Skin epidermis (tissue), 12 donors: ENCODE results near the gene PPM1H.

Experiments
- H3K27ac ChIP-seq, 21 experiments: fragments of 200-600 bp; sonication (generic) in 11 of 21; one replicate each; pipeline ENCODE4 v1.5.0; 2020; ENCODE audit warnings: mild to moderate bottlenecking in 3 of 21, inconsistent platforms in 2 of 21, moderate library complexity in 2 of 21
- H3K4me3 ChIP-seq, 7 experiments: fragments of 200-600 bp; sonication (generic) in 2 of 7; one replicate each; pipeline ENCODE4 v1.5.0; 2020; ENCODE audit warnings: inconsistent platforms in 2 of 7, mild to moderate bottlenecking in 2 of 7, moderate library complexity in 1 of 7

Gene PPM1H

DNA sequence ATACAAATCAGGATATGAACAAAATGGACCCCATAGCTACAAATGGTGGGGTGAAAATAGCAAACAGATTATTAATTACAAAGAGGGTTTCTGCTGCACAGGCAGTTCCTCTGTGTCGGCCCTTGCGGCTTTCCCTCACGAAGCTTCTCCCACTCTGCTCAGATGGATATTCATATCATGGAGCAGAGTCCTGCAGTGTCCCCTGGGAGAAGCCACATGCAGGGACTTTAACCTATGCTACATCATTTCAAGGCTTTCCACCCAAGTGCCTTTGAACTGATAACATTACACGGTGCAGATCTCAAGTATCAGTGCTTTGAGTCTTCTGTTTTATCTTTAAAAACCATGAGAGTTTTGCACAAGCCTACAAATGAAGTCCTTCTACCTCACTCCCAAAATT, 229.1 kb downstream of the PPM1H start:
- Histone ChIP-seq H3K27ac (no peak overlapping the region), H3K4me3 (no peak overlapping the region)

DNA sequence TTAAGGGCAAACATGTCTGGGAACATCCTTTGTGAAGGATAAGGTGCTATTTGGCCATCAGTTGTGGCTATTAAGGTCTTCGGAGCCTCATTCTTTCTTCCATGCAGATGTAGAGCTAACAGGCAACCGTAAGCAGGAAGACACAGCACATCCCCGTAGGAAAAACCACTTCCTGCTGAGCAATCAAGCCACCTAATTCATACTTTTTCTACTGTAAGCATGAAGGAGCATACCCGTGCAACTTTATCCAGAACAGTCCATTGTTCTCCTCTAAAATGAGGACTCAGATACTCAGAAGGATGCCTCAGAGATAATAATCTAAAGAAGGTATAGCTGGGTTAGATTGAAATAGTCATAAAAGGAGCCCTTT, 232.0 kb downstream of the PPM1H start:
- H3K27ac ChIP-seq, result peak overlapping the region in 19 of 21 experiments; percentile 23 to 83 (median 63)
- H3K4me3 ChIP-seq, result no peak overlapping the region

DNA sequence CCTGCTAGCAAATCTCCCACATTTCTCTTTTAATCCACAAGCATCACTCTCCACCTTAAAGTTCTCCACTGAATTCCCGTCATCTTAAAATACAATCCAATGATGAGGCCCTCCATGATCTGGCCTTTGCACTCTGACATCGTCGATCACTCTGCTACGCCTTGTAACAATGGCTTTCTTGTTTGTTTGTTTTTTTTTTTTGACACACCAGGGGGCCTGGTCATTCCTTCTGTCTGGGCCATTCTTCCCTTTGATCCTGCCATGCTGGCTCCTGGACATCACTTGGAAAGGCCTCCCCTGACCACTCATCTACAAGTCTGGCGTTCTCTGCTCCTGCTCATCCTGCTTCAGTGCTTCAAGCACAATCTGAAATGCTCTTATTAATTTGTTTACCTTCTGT, 233.5 kb downstream of the PPM1H start:
- Histone ChIP-seq H3K27ac (peak overlapping the region in 5 of 21 experiments; percentile 1 to 83 (median 40)), H3K4me3 (no peak overlapping the region)

DNA sequence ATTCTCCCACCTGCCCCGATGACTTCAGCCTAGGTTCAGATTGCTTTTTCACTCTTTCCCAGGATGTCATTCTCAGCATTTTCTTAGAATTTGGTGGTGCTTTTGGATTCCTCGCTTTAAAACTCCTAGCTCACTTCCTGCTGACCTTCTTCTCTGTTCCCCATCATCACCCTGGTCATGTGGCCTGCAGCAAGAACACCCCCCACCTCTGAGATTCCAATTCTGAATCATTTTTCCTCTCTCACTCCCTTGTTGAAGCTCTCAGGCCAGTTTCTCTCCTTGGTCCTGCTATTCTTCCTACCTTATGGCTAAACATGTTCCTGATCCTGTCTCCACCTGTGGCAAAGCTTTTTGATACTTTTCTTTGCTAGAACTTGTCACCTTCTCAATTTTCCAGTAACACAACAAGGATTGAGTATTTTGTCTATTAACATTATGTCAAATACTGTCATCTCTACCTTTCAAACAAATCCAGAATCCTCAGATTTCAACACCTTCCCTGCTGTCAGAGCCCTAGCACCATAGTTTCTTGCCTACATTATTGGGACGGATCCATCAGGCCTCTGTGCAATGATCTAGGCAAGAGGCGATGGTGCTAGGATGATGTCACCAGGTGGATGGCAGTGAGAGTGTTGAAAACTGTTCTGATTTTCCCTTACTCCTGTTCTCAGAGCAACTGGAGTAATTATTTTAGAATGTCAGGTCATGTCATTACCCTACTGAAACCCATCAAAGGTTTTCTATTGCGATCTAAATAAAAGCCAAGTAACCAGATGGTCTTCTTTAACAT, 234.7 kb downstream of the PPM1H start:
- no peak overlapping the region for H3K4me3 ChIP-seq
- H3K27ac ChIP-seq, result peak overlapping the region in 2 of 21 experiments; percentile 16 to 38

DNA sequence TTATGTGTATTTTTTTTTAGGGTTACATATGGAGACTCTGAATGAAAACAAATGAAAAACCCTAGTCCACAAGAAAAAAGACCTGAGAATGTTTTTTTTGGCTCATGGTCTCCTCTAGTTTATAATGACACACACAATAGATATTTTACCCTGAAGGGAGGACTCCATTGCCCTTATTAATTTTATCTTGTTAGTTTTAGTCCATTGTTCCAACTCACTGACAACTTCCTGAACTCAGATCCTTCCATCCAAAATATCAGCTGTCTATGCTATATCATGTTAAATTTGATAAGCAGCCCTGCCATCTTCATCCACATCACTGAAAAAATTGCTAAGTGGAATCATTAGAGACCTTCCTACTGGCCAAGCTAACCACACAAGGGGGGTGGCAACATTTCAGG, 236.2 kb downstream of the PPM1H start:
- Histone ChIP-seq H3K4me3 (no peak overlapping the region), H3K27ac (peak overlapping the region in 13 of 21 experiments; percentile 23 to 78 (median 53))

DNA sequence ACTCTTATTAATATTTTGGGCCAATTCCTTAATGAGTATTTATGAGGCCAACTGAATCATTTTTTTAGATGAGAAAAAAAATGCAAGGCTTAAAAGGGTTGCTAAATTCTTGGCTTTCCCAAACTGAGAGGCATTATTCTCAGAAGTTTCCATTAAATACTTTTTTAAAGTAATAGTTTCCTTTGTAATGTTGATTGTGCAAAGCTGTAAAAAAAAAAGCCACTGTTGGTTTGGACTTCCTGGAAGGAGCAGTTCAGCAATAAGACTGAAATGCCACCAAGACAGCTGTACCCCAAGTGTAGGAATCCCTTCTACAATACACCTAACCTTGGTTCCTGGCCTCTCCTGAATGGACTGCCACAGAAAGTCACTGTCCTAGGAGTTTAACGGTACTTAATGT, 237.1 kb downstream of the PPM1H start:
- H3K27ac ChIP-seq, result peak overlapping the region in 14 of 21 experiments; percentile 16 to 78 (median 52)
- no peak overlapping the region for H3K4me3 ChIP-seq

DNA sequence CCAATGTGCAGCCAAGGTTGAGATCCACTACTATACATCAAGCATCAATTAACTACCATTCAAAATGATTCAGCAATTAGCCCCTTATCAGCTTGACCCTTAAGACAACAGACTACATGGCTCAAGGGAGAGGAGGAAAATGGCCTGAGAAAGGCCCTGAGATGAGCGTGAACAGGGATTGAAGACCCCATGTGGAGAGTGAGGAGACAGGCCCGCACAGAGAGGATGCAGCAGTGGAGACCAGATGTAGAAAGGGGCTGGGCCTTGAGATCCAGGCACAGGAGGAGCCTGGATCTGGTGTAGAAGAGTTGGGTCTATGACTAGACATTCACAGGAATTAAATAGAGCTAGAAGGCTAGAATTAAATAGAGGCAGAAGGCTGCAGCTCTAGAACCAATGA, 239.3 kb downstream of the PPM1H start:
- no peak overlapping the region for H3K4me3 ChIP-seq

DNA sequence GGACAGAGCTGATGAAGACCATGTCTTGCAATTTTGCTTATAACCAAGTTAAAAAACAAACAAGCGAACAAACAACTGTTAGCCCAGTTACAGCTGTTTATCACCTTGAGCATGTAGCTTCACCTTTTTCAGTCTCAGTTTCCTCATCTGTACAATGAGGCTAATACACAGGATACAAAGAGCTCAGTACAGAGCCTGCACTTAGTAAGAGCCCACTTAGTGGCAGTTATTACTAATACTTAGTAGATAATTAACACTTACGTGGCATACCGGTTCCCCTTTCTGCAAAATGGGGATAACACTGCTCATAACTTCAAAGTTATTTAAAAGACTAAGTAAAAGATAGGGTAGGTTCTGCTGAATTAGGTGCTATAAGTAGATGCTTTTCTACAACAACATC, 240.3 kb downstream of the PPM1H start:
- no peak overlapping the region for H3K27ac ChIP-seq
- H3K4me3 ChIP-seq, result no peak overlapping the region

More for the DNA sequence above, 239.3 kb downstream of the PPM1H start:
- H3K27ac ChIP-seq, result no peak overlapping the region

DNA sequence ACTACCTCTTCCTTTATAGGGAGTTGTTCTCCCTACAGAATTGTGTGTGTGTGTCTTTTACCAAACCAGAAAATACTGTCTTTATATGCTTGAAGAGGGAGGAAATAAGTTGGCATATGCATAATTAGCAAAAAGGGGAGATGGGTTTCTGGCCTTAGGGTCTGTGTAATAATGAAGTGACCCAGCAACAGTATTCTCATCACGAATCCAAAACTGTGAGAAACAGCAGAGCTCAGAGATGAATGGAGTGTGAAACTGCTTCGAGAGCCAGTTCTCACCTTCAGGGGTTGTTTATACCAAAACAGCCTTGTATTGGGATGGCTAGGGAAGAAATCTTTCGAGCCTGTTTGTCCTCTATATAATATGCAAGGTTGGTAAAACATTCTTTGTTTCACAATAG, 240.8 kb downstream of the PPM1H start:
- Histone ChIP-seq H3K27ac (no peak overlapping the region), H3K4me3 (no peak overlapping the region)

DNA sequence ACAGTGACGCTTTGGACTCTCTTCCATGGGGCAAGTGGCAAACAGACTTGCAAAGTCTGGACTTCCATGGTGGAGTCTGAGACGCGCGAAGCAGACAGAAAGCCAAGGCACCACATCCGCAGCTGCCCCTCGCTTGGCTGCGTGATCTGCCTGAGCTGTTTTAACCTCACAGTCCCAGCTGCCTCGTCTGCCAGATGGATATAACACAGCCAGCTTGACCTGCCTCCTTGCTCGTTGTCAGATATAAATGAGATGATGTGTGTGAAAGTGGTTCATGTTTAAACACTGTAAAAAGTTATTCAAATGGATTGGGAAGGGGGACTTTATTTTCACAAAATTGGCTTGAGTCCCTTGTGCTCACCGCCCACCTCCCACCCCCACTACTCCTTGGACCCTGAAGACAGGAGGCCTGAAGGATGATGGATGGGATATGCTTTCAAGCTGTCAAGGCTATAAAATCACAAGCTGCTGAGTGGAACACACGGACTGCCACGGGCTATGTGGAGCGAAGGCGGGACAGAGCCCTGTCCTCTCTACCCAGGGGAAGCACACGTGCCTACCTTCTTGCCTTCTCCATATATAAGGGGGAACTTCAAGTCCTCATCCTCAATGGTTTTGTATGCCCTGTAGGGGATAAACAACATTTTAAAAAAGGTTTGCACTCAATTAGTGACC, 241.4 kb downstream of the PPM1H start:
- Histone ChIP-seq H3K4me3 (no peak overlapping the region), H3K27ac (no peak overlapping the region)

DNA sequence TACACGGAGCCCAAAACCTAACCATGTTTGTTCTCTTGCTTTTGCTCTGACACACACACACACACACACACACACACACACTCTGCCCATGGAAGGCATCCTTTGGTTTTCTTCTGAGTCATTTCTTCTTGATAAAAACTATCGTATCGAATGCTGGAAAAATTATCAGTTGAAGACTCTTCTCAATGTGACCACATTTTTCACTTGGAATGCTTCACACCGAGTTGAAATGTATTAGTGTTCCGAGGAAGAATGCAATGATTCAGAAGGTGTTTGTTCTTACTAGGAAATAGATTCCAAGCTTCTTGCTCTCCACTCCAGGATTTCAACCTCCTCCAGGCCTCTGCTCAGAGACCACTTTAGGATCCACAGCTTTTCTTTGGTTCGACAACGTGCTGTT, 242.1 kb downstream of the PPM1H start:
- no peak overlapping the region for H3K4me3 ChIP-seq
- no peak overlapping the region for H3K27ac ChIP-seq

DNA sequence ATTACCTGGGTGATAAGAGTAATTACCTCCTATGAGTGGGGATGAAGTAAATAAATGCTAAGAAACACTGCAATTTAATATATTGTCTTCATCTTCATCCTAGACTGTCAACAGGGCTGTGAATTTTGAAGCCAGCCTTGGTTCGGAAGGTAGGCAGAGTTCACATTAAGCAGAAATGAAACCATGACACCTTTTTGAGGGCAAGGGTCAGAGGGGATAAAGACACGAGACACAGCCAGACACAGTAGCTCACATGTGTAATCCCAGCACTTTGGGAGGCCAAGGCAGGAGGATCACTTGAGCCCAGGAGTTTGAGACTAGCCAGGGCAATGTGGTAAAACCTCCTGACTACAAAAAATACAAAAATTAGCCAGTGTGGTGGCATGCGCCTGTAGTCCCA, 243.6 kb downstream of the PPM1H start:
- Histone ChIP-seq H3K27ac (no peak overlapping the region), H3K4me3 (no peak overlapping the region)

DNA sequence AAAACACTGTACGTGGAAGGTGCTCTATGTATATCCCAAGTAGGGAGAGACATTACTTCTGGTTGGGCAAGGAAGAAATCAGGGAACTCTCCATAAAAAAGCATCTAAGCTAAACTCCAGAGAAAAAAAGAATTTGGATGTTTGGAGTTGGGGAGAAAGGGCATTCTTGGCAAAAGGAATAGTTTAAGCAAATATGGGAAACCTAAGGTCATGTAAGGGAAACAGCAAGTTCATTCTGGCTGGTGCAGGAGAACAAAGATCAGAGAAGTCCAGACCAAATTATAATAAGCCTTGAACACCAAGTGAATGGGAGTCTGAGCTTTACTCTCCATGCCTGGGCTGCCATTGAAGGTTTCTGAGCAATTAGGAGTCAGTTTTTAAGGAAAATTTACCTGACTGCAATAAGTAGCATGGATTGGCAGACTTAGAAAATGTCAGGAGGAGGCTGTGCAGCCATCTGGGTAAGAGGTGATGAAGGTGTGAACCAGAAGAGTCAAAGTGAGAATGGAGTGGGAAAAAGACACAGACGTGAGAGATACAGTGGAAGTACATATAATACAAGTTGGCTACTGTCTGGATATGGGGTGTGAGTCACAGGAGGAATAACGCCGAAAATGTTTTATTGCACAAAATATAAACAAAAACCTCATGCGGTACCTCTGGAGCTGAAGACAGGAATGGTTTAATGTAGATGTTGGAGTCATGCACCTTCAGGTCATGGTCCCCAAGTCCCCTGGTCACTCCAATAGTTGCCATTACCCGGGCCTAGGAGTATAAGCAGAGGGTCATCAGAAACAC, 245.7 kb downstream of the PPM1H start:
- Histone ChIP-seq H3K4me3 (no peak overlapping the region), H3K27ac (no peak overlapping the region)

DNA sequence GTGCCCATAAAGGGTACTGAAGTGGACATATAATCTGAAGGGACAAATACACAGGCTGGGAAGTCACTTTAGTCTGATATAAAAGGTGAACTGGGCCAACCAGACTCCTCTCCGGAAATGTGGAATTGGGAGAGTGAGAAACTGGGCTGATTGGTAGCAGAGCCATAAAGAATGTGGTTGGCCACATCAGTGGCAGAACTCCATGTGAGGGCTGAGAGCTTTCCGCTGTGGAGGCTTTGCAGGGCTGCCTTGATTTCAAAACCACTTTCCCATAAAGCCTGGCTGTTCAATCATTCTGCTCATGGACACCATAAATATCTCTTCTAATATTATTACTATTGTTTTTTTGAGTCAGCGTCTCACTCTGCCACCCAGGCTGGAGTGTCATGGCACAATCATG, 248.0 kb downstream of the PPM1H start:
- H3K27ac ChIP-seq, result peak overlapping the region in 6 of 21 experiments; percentile 11 to 45 (median 34)
- no peak overlapping the region for H3K4me3 ChIP-seq

DNA sequence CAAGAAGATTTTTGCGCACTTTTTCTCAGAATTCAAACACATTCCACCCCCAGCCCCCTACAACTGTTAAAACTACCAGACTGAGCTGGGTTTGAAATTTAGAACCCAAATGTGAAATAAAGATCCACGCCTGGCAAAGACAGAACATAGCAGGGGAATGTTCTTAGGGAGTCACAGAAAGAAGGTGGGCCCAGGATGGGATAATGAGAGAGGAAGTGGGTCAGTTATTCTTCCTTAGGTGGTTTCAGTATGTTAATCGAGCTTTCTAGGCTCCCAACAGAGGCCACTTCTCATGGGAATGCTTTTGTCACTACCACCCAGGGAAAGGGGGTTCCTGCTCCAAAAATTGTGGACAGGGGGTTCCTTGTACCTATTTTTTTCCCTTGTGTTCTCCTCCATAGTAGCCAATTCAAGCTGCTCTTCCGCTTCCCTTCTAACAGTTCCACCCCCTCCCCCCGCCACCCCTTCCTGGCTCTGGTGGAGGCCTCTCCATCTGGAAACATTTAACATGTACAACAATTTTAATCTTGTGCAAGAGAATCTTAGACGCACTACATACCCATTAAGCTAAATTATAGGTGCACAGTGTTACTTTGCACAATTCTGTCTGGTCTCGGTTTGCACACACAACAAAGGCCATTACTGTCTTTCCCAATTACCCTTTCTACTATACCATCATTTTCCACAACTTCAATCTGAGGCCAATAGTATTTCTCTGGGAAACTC, 250.2 kb downstream of the PPM1H start:
- H3K4me3 ChIP-seq, result no peak overlapping the region
- peak overlapping the region in 17 of 21 experiments; percentile 10 to 89 (median 75) for H3K27ac ChIP-seq

DNA sequence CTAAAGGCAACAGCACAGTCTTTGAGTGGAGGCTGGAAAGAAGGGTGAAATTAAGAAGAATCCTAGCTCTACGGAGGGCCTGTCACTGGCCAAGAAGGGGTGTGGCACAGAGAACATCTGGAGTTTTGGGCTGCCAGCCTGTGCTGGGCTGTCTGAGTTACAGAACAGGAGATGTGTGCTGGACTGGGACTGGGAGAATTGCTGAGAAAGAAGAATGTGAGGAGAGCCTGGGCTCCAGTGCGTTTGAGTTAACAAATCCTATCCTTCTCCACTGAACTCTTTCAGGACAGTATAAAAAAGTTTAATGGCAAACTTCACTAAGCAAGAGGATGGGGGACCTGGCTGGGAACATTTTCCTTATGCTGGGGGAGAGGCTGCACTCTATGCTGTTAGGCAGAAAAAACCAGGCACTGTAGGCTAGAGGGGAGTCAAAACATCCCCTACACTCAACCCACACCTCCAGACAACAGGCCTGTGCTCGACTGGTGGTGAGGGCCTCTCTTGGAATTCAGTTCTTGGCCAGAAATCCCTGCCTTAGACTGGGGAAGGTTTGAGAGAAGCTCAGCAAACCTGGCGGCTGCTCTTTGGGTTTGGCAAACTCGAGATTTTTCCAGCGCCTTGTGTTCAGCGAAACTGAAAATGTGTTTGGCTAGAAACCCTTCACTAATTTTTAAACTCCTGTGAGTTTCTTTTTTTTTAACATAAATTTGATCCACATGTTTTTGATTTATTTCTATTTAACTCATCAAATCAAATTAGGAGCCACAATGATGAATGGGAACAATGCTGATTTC, 251.0 kb downstream of the PPM1H start:
- H3K27ac ChIP-seq, result peak overlapping the region in 19 of 21 experiments; percentile 38 to 89 (median 74)
- no peak overlapping the region for H3K4me3 ChIP-seq

DNA sequence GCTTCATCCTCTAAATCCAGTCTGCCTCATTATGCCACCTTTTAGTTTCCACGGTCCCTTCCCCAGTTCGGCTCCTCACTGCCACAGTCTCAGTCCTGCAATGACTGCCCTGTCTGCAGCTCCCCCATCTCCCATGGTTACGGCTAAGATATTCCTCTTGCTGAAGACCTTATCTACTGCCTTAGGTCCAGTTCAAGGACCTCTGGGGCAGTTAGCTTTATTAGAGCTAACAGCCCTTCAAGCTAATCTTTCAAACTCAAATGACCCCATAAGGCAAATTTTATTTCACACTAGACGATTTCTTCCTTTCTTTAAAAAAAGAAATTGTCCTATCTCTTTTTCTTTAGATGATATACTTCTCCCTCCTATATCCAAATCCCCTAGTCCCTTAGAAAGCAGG, 253.6 kb downstream of the PPM1H start:
- H3K27ac ChIP-seq, result no peak overlapping the region
- H3K4me3 ChIP-seq, result no peak overlapping the region

DNA sequence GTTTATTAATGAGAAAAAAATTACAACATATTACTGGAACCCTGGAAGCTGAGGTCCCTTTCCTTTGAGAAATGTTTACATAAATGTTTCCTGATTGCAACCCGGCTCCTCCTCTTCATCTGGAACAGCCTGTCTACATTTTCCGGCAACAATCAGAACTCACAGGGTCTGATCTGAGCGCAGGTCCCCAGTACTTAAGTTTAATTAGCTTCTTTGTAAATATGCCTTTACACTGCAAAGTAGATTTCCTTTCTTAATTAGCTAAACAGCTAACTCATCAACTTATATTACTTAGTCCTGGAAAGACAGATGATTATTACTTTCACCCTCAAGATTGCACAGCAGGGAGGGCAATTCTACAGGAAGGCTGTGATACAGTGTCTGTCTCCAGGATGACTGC, 255.3 kb downstream of the PPM1H start:
- Histone ChIP-seq H3K27ac (no peak overlapping the region), H3K4me3 (no peak overlapping the region)

DNA sequence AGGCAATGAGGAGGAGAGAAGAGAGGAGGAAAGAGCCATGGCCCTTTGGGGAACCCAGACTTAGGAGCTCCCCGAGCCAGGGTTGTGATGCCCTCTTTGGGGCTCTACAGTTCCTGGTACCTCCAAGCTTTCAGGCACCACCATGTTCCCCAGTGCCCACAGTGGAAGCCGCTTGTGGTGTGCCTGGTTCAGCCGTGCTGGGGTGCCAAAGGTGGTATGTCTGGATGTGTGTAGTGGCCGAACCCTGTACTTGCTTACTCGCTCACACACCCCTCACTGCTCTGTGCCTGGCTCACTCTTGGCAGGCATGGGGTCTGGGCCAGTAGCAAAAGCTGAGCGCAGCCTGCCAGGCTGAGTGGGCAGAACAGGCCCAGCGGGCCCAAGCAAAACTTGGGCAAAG, 257.6 kb downstream of the PPM1H start:
- no peak overlapping the region for H3K27ac ChIP-seq

More for the DNA sequence above, 257.6 kb downstream of the PPM1H start:
- no peak overlapping the region for H3K4me3 ChIP-seq
